A549 (cell line): ENCODE measurements around the gene MSL3B.
"Not testable (repeated sequence)": the region's sequence is repeated elsewhere in the genome, so short reads cannot be mapped to it uniquely, and the experiment has no call there.

Experiments
- ATAC-seq, 2 experiments: fragments of 200-7000 bp in 1 of 2; fragments of >200 bp in 1 of 2; cut with Nextera tagmentation in 1 of 2; cut with Tn5 transposase in 1 of 2; 3 replicates each; pipeline versions ENCODE4 v1.8.0 to v1.9.1; 2018 to 2020; ENCODE audit warnings: mild to moderate bottlenecking in 1 of 2, moderate library complexity in 1 of 2
- CTCF ChIA-PET: fragments of 300-600 bp; sonication (Branson Sonifier 250); formaldehyde crosslinking; extraction: SDS; loops from one replicate; lab custom pipeline; 2021; ENCODE audit warnings: antibody characterized with exemption, inconsistent platforms; lab: Yijun Ruan, JAX
- POLR2A ChIA-PET: fragments of 350-600 bp; formaldehyde crosslinking; extraction: SDS; loops from one replicate; lab custom pipeline; 2021; ENCODE audit warnings: antibody characterized with exemption, inconsistent platforms; lab: Yijun Ruan, JAX
- DNase-seq, 2 experiments: peaks; one replicate each; pipeline versions ENCODE4 v3.0.0 to v3.0.0-alpha.2; 2011 to 2016; ENCODE audit warnings: low read depth in 1 of 2, low spot score in 1 of 2
- FAIRE-seq: peaks from 2 replicates; lab custom pipeline; 2011; peaks lifted over from hg19 to GRCh38; lab: Jason Lieb, UNC
- H3K27ac ChIP-seq, 2 experiments: fragments of >200 bp; sonication (Bioruptor Twin); formaldehyde crosslinking; 3 replicates each; pipeline ENCODE4 v1.5.1; 2016 to 2017
- H3K4me1 ChIP-seq: fragments of >200 bp; sonication (Bioruptor Twin); formaldehyde crosslinking; 3 replicates; pipeline ENCODE4 v1.6.1; 2016
- H3K4me2 ChIP-seq: fragments of >200 bp; sonication (Bioruptor Twin); formaldehyde crosslinking; 3 replicates; pipeline ENCODE4 v1.6.1; 2016
- H3K4me3 ChIP-seq: fragments of >200 bp; sonication (Bioruptor Twin); formaldehyde crosslinking; 3 replicates; pipeline ENCODE4 v1.5.1; 2016
- H3K9me3 ChIP-seq: fragments of >200 bp; sonication (Bioruptor Twin); formaldehyde crosslinking; 3 replicates; pipeline ENCODE4 v1.6.1; 2016
- CBX8 ChIP-seq: fragments of 200-600 bp; sonication (generic); IDR thresholded peaks from 2 replicates; pipeline ENCODE4 v1.6.1; 2016
- ESRRA ChIP-seq: fragments of 150-350 bp; IDR thresholded peaks from 2 replicates; pipeline ENCODE4 v1.6.1; 2014; ENCODE audit warnings: mild to moderate bottlenecking, low read length, borderline replicate concordance
- FOSL2 ChIP-seq, 2 experiments: fragments of 450-650 bp in 1 of 2; fragments of >200 bp in 1 of 2; sonication (Bioruptor Twin) in 1 of 2; formaldehyde crosslinking; IDR thresholded peaks; 2 replicates each; pipeline versions ENCODE4 v1.5.0 to v1.6.1; 2016 to 2020; ENCODE audit warnings: mild to moderate bottlenecking in 1 of 2, moderate library complexity in 1 of 2
- HEYL ChIP-seq: fragments of 250-450 bp; sonication (Bioruptor Pico); IDR thresholded peaks from 2 replicates; pipeline ENCODE4 v1.8.0; 2021; ENCODE audit warnings: mild to moderate bottlenecking, moderate library complexity
- HOXB13 ChIP-seq: fragments of 250-450 bp; sonication (Bioruptor Pico); IDR thresholded peaks from 2 replicates; pipeline ENCODE4 v1.5.0; 2020; ENCODE audit warnings: low read depth, mild to moderate bottlenecking, moderate library complexity
- MAFK ChIP-seq: fragments of 450-650 bp; IDR thresholded peaks from 2 replicates; pipeline ENCODE4 v1.6.1; 2014; ENCODE audit not compliant: partially characterized antibody
- POLR2A ChIP-seq: IDR thresholded peaks from 2 replicates; pipeline ENCODE4 v1.6.1; 2012; ENCODE audit warnings: mild to moderate bottlenecking, low read length
- POLR2AphosphoS2 ChIP-seq: conservative IDR thresholded peaks from 2 replicates; pipeline ENCODE4 v1.6.1; 2012; ENCODE audit warnings: low read length, improper control_type of control experiment, inconsistent platforms
- RAD21 ChIP-seq, 2 experiments: fragments of >200 bp in 1 of 2; sonication (Bioruptor Twin) in 1 of 2; formaldehyde crosslinking in 1 of 2; IDR thresholded peaks in 1 of 2; conservative IDR thresholded peaks in 1 of 2; 2 replicates in 1 of 2; 3 replicates in 1 of 2; pipeline ENCODE4 v1.6.1; 2012 to 2018; ENCODE audit warnings: inconsistent platforms in 1 of 2
- WGBS: methylation state at CpG from one replicate; pipeline ENCODE4 v1.1.6; 2017; ENCODE audit errors: missing lambda C conversion rate; 5-methylcytosine and 5-hydroxymethylcytosine counted together
- TF ChIP-seq, protein P1 (sequence below): IDR thresholded peaks from 2 replicates; pipeline ENCODE4 v1.6.1; 2012
- TF ChIP-seq, protein P2 (sequence below): fragments of 250-450 bp; sonication (Bioruptor Pico); IDR thresholded peaks from 2 replicates; pipeline ENCODE4 v1.5.0; 2021; ENCODE audit warnings: mild to moderate bottlenecking, moderate library complexity, borderline replicate concordance
- TF ChIP-seq, protein P3 (sequence below): IDR thresholded peaks from 2 replicates; pipeline ENCODE4 v1.6.1; 2012; ENCODE audit warnings: low read depth, borderline replicate concordance

Gene MSL3B

DNA sequence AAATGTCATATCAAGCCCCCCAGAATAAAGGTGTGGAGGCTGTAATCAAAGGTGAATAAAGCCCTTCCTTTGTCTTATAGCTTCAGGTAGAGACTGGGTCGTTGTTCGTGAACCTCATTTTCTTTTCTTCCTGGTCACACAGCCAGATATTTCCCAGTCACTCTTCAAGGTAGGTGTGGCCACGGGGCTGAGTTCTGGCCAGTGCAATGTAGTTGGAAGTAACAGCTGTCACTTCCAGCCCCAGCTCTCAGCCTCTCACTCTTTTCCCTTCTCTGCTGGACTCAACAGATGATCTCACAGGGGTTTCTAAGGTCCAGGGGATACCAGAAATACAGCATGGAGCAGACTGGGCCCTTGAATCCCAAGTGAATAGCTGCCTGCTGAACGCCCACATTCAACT is 33.2 kb upstream of the MSL3B start (continued):
- TF ChIP-seq HEYL (CRISPR knock-in tag): no peak
- TF ChIP-seq HOXB13 (CRISPR knock-in tag): no peak
- no peak for TF ChIP-seq RAD21 (conservative IDR thresholded peaks at IDR 0.05 in 1 of 2, IDR thresholded peaks at IDR 0.05 in 1 of 2)
- TF ChIP-seq, protein P1, sequence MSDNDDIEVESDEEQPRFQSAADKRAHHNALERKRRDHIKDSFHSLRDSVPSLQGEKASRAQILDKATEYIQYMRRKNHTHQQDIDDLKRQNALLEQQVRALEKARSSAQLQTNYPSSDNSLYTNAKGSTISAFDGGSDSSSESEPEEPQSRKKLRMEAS: no peak

DNA sequence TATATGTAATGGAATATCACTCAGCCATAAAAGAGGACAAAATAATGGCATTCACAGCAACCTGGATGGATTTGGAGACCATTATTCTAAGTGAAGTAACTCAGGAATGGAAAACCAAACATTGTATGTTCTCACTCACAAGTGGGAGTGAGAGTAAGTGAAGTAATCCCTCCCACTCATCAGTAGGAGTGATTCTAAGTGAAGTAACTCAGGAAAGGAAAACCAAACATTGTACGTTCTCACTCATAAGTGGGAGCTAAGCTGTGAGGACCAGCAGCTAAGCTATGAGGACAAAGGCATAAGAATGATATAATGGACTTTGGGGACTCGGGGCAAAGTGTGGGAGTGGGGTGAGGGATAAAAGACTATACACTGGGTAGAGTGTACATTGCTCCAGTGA is 28.1 kb upstream of the MSL3B start:
- ATAC-seq, H3K9me3 ChIP-seq, POLR2A ChIA-PET, DNase-seq, H3K27ac ChIP-seq, H3K4me3 ChIP-seq, H3K4me2 ChIP-seq, H3K4me1 ChIP-seq, FAIRE-seq: not testable (repeated sequence)
- CTCF ChIA-PET: interaction anchor here (1.6 kb wide), 1 partner anchor 1211 kb away, joined by 4 read pairs; no protein-coding TSS in a partner anchor
- WGBS: 75% methylated on average over 2 of the region's 2 CpGs

DNA sequence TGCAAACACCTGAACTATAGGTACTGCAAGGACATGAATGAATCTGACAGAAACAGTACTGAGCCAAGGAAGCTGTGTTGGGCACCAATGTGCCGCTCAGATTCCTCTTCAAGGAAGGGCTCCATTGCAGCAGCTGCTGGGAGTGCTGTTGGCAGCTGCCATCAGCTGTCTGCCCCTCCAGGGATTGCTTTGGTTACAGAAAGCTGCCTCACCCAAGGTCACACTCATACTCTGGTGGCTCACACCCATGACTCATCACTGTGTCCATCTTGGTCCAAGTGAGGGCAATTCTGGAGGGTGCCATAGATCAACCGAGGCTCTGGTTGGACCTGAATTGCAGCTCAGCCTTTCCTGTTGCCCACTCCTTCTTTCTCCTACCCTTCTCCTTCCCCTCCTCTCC is 24.6 kb upstream of the MSL3B start:
- TF ChIP-seq ESRRA (no peak), FOSL2 (IDR thresholded peaks at IDR 0.05) (no peak), FOSL2 (CRISPR knock-in tag; IDR thresholded peaks at IDR 0.05) (0 out of 2 replicates have a peak, but pooled peaks have one; percentile 11)
- FAIRE-seq (no peak), DNase-seq (peak in 1 of 2 experiments; percentile 5), ATAC-seq (no peak)
- Histone ChIP-seq H3K9me3 (no peaks in the 10 kb centered on the region), H3K4me1 (0 out of 3 replicates have a peak, but pooled peaks cover 2% of the 10 kb centered on the region), H3K4me3 (no peak overlapping the region), H3K4me2 (no peak overlapping the region), H3K27ac (no peak overlapping the region)
- ChIA-PET POLR2A (no interaction called here), CTCF (interaction anchor here (0.7 to 1.2 kb wide), 2 partner anchors 9 to 23 kb away, joined by 3 to 4 read pairs; no protein-coding TSS in a partner anchor)
- 56% methylated on average over 2 of the region's 2 CpGs for WGBS

DNA sequence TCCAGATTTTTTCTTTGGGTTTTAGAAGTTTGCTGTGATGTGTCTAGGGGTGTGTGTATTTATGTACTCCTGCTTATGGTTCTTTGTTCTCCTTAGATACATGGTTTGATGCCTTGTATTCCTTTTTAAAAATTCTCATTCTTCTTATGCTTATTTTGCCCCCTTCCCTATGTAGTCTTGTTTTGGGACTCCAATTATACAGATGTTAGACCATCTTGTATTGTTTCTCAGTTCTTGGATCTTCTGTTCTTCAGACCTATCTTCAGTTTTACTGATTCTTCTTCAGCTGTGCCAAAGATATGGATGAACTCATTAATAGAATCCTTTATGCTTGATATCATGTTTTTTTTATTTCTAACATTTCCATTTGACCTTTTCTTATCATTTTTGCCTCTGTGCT is 14.2 kb upstream of the MSL3B start:
- DNase-seq (peak in 1 of 2 experiments; percentile 7), ATAC-seq (no peak), FAIRE-seq (no peak)
- POLR2A ChIA-PET: no interaction called here
- no peak overlapping the region for H3K4me2 ChIP-seq
- no peak overlapping the region for H3K27ac ChIP-seq
- H3K4me1 ChIP-seq: no peaks in the 10 kb centered on the region
- TF ChIP-seq POLR2AphosphoS2 (no peak), POLR2A (no peak), MAFK (no peak)
- TF ChIP-seq, protein P2, sequence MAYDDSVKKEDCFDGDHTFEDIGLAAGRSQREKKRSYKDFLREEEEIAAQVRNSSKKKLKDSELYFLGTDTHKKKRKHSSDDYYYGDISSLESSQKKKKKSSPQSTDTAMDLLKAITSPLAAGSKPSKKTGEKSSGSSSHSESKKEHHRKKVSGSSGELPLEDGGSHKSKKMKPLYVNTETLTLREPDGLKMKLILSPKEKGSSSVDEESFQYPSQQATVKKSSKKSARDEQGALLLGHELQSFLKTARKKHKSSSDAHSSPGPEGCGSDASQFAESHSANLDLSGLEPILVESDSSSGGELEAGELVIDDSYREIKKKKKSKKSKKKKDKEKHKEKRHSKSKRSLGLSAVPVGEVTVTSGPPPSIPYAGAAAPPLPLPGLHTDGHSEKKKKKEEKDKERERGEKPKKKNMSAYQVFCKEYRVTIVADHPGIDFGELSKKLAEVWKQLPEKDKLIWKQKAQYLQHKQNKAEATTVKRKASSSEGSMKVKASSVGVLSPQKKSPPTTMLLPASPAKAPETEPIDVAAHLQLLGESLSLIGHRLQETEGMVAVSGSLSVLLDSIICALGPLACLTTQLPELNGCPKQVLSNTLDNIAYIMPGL (CRISPR knock-in tag): no peak
- TF ChIP-seq, protein P3, sequence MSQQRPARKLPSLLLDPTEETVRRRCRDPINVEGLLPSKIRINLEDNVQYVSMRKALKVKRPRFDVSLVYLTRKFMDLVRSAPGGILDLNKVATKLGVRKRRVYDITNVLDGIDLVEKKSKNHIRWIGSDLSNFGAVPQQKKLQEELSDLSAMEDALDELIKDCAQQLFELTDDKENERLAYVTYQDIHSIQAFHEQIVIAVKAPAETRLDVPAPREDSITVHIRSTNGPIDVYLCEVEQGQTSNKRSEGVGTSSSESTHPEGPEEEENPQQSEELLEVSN: no peak
- no peak overlapping the region for H3K4me3 ChIP-seq
- H3K9me3 ChIP-seq: peaks cover 27% of the 10 kb centered on the region
- CTCF ChIA-PET: interaction anchor here (0.7 kb wide), 1 partner anchor 165 kb away, joined by 3 read pairs; no protein-coding TSS in a partner anchor

DNA sequence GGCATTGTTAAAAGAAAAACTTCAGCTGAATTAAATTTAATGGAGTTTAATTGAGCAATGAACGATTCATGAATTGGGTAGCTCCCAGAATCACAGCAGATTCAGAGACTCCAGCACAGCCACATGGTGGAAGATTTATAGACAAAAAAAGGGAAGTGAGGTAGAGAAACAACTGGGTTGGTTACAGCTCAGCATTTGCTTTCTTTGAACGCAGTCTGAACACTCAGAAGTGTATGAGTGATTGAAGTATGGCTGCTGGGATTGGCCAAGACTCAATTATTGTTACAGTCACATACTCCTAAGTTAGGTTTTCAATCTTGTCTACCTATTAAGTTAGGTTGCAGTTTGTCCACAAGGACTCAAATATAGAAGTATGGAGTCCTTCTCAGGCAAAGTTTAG is 3.9 kb upstream of the MSL3B start:
- CTCF ChIA-PET, FAIRE-seq, DNase-seq: not testable (repeated sequence)

More for the DNA sequence above, 3.9 kb upstream of the MSL3B start:
- 0 out of 2 replicates have a peak, but pooled peaks have one; percentile 54 for TF ChIP-seq CBX8
- H3K4me3 ChIP-seq, POLR2A ChIA-PET, H3K4me1 ChIP-seq, H3K4me2 ChIP-seq, H3K27ac ChIP-seq, ATAC-seq: not testable (repeated sequence)
- WGBS: 10% methylated on average over 2 of the region's 2 CpGs
- H3K9me3 ChIP-seq: peaks cover 21% of the 10 kb centered on the region; the same call in 2 of the 3 replicates
